RWPE1 (cell line): ENCODE data around the gene NPRL2.

Source experiments
- CTCF ChIA-PET: fragments of 350-600 bp; sonication (Branson Sonifier 250); formaldehyde crosslinking; extraction: SDS; loops from one replicate; lab custom pipeline; 2021; lab: Yijun Ruan, JAX
- POLR2A ChIA-PET: fragments of 400-600 bp; formaldehyde crosslinking; extraction: SDS; loops from one replicate; lab custom pipeline; 2020; ENCODE audit warnings: antibody characterized with exemption; ENCODE audit not compliant: low non-redundant PET; lab: Yijun Ruan, JAX
- DNase-seq: peaks from one replicate; pipeline ENCODE4 v3.0.0; 2012; ENCODE audit warnings: low spot score
- H3K27ac ChIP-seq: fragments of 450-650 bp; 2 replicates; pipeline ENCODE4 v1.5.1; 2017
- CTCF ChIP-seq: fragments of 450-650 bp; conservative IDR thresholded peaks from 2 replicates; pipeline ENCODE4 v1.5.1; 2017; ENCODE audit warnings: low read depth, mild to moderate bottlenecking

Gene NPRL2

GRCh38 chr3:50374363-50375257, 24.0 kb upstream of the NPRL2 start:
- CTCF ChIA-PET: no interaction called here
- TF ChIP-seq CTCF: no peak
- no peak overlapping the region for H3K27ac ChIP-seq
- POLR2A ChIA-PET: no interaction called here
- DNase-seq: no peak

GRCh38 chr3:50373146-50374051, 22.8 kb upstream of the NPRL2 start:
- ChIA-PET POLR2A (no interaction called here), CTCF (no interaction called here)

GRCh38 chr3:50372349-50372748, 21.8 kb upstream of the NPRL2 start:
- POLR2A ChIA-PET: no interaction called here
- no peak overlapping the region for H3K27ac ChIP-seq
- CTCF ChIA-PET: no interaction called here
- no peak for DNase-seq
- no peak for TF ChIP-seq CTCF

More at GRCh38 chr3:50373146-50374051, 22.8 kb upstream of the NPRL2 start:
- no peak overlapping the region for H3K27ac ChIP-seq
- DNase-seq: no peak
- TF ChIP-seq CTCF: no peak

GRCh38 chr3:50371133-50371685, 20.6 kb upstream of the NPRL2 start:
- CTCF ChIA-PET: no interaction called here
- DNase-seq: no peak
- H3K27ac ChIP-seq: no peak overlapping the region
- POLR2A ChIA-PET: no interaction called here
- no peak for TF ChIP-seq CTCF

- ChIA-PET CTCF (no interaction called here), POLR2A (no interaction called here)
- no peak for DNase-seq
- TF ChIP-seq CTCF: no peak
- no peak overlapping the region for H3K27ac ChIP-seq
Measured at GRCh38 chr3:50370594-50370993, 20.0 kb upstream of the NPRL2 start.

- no peak for DNase-seq
- H3K27ac ChIP-seq: no peak overlapping the region
- ChIA-PET CTCF (no interaction called here), POLR2A (no interaction called here)
- TF ChIP-seq CTCF: no peak
Measured at GRCh38 chr3:50369012-50369670, 18.6 kb upstream of the NPRL2 start.
